Muscle layer of colon (tissue), 2 donors: Measurements from ENCODE around the gene SLC18A2.
"Not testable (repeated sequence)": the region's sequence is repeated elsewhere in the genome, so short reads cannot be mapped to it uniquely, and the experiment has no call there.

ENCODE experiments used
- H3K27ac ChIP-seq: one replicate; pipeline ENCODE4 v1.7.0; 2013; ENCODE audit warnings: low read depth, mild to moderate bottlenecking, low read length, moderate library complexity
- H3K27me3 ChIP-seq, 2 donors: one replicate each; pipeline ENCODE4 v1.7.0; 2013; ENCODE audit warnings: low read length in 2 of 2, mild to moderate bottlenecking in 2 of 2; ENCODE audit not compliant: insufficient read depth in 2 of 2, control insufficient read depth in 1 of 2
- H3K36me3 ChIP-seq: one replicate; pipeline ENCODE4 v1.7.0; 2013; ENCODE audit warnings: mild to moderate bottlenecking, low read length; ENCODE audit not compliant: insufficient read depth
- H3K4me1 ChIP-seq: one replicate; pipeline ENCODE4 v1.7.0; 2013; ENCODE audit warnings: mild to moderate bottlenecking, low read length; ENCODE audit not compliant: insufficient read depth
- H3K4me3 ChIP-seq, 2 donors: one replicate each; pipeline ENCODE4 v1.7.0; 2013; ENCODE audit warnings: low read length in 2 of 2, low read depth in 1 of 2, mild to moderate bottlenecking in 1 of 2, moderate library complexity in 1 of 2
- H3K9ac ChIP-seq: one replicate; pipeline ENCODE4 v1.7.0; 2013; ENCODE audit warnings: low read length
- H3K9me3 ChIP-seq: one replicate; pipeline ENCODE4 v1.7.0; 2013; ENCODE audit warnings: mild to moderate bottlenecking, low read length
- donor health status: abdominal sarcoma.
- donor health status: Adenocarcinoma of cecum.

SLC18A2 gene

DNA sequence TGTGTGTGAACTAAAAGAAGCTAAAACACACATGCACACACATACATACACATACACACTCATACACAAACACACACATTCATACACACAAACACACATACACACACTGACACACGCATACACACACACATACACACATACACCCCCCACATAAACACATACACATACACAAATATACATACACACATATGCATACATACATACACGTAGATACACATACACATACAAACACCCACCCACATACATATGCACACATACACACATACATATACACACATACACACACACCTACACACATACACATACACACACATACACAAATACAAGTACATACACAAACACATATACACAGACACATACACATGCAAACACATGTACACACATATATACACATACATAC lies 28.0 kb downstream of the SLC18A2 start:
- Histone ChIP-seq H3K27me3 (no peaks in the 10 kb centered on the region), H3K4me3 (no peak overlapping the region), H3K4me1 (no peaks in the 10 kb centered on the region), H3K27ac (no peak overlapping the region), H3K9ac (no peak overlapping the region), H3K36me3 (no peaks in the 10 kb centered on the region), H3K9me3 (no peaks in the 10 kb centered on the region)

DNA sequence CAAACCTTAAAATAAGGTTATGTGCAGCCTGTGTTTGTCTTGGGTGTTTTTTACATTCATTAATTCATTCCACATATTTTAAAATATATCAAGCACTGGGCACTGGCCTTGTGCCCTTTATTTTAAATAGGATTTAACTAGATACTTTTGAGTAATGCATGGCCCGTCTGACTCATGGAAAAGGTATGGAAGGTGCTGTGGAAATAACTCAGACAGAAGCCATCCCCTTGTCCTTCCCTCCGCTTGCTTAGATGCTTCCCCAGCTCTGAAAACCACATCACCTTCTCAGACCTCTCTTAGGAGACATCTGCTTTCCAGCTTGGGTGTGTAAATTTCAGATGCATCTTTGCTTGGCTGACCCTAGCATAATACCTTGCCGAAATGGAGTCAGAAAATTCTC lies 30.5 kb downstream of the SLC18A2 start:
- Histone ChIP-seq H3K9me3 (no peaks in the 10 kb centered on the region), H3K36me3 (no peaks in the 10 kb centered on the region), H3K4me1 (no peaks in the 10 kb centered on the region), H3K27me3 (no peaks in the 10 kb centered on the region), H3K27ac (no peak overlapping the region), H3K9ac (no peak overlapping the region), H3K4me3 (no peak overlapping the region)

DNA sequence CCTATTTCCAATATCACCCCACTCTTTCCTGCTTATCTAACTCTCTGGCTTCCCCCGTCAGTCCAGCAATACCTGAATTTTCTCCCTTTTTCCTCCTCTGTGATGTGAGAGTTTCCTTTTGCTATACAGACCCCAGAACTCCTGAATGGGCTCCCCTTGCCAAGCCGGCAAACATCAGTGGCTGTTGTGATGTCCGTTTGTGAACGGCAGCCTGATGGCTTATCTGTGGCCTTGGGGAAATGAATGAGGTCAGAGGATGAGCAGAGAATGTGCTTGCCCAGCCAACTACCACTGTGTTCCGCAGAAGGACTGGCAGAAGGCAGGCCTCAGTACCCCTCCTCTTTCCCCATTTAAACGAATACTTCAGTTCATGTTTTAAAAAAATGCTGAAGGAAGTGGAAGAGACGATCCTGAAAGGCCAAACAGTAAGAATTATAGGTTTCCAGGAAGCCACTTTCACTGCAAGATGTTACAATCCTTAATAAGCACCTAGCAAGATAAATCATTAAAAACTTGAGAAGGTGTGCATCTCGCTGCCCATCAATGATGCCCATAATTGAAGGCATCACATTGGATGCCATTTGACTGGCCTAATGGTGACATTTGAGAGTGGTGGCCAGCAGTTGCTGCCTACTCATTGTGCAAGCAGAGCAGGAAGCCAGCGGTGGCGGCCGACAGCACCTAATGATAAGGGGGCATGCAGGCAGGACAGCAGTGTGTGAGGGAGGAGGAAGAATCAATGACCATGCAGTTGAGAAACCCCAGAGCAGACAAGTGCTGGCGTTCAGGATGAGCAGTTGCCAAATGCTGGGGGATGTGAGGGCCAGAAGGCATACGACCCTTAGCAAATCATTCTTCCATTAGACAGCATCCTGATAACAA lies 31.5 kb downstream of the SLC18A2 start:
- H3K27me3 ChIP-seq = no peaks in the 10 kb centered on the region
- H3K36me3 ChIP-seq = no peaks in the 10 kb centered on the region
- no peak overlapping the region for H3K27ac ChIP-seq
- no peaks in the 10 kb centered on the region for H3K9me3 ChIP-seq
- no peak overlapping the region for H3K4me3 ChIP-seq
- H3K4me1 ChIP-seq = no peaks in the 10 kb centered on the region
- no peak overlapping the region for H3K9ac ChIP-seq

DNA sequence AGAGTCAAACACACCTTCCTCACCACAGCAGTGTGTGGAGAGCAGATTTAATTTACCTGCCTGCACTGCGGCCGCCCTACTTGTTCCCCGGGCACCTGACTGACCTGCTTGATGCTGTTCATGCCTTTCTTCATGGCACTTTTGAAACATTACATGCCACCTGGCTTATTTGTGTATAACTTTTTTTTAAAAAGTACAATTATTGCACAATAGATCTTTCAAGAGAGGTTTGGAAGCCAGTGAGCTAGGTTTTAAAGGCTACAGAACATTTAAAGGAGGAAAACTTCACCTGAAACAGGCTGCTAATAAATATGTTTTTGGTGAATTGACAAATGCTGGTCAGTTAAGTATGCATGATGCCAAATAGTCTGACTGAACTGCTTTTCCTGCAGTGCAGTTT lies 33.1 kb downstream of the SLC18A2 start:
- Histone ChIP-seq H3K27ac (no peak overlapping the region), H3K9me3 (no peaks in the 10 kb centered on the region), H3K4me1 (no peaks in the 10 kb centered on the region), H3K27me3 (no peaks in the 10 kb centered on the region), H3K4me3 (no peak overlapping the region), H3K36me3 (no peaks in the 10 kb centered on the region), H3K9ac (no peak overlapping the region)

DNA sequence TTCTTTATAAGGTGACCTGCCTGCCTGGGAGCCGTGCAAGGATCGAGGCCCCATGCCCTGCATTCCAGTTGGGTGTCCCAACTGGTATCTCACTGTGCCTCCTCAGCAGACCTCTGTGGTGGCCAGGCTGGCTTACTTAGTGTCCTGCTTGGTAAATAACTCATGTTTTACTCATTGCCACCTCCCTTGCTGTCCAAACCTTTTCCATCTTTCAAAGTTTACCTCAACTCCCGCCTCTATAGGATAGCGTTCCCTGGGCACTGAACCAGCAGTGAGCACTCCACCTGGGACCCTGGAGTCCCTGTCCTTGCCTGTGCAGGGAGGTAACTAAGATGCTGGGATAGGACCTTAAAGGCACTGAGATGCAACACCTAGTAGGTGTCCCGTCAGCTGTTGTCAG lies 33.6 kb downstream of the SLC18A2 start:
- Histone ChIP-seq H3K27me3 (no peaks in the 10 kb centered on the region), H3K4me1 (no peaks in the 10 kb centered on the region), H3K9ac (no peak overlapping the region), H3K36me3 (no peaks in the 10 kb centered on the region), H3K27ac (no peak overlapping the region), H3K9me3 (no peaks in the 10 kb centered on the region), H3K4me3 (no peak overlapping the region)

DNA sequence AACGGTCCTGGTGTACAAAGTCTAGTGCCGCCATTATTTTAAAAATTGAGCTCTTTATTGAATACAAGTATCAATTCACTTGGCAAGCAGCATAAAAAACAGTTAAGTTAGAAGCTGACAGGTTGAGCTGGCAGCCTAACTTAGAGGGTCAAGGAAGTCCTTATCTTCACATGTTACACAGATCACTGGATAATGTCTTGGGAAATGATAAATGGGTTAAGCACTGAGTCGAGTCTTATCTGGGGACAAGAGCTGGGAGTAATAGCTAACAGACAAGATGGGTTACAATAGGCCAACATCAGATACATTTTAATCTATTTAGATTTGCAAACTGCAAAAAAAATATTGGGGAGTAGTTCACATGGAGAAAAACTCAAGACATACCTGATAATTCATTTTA lies 34.2 kb downstream of the SLC18A2 start:
- no peaks in the 10 kb centered on the region for H3K4me1 ChIP-seq
- H3K27ac ChIP-seq = no peak overlapping the region
- no peaks in the 10 kb centered on the region for H3K36me3 ChIP-seq
- no peak overlapping the region for H3K9ac ChIP-seq
- no peak overlapping the region for H3K4me3 ChIP-seq
- H3K27me3 ChIP-seq = no peaks in the 10 kb centered on the region
- H3K9me3 ChIP-seq = no peaks in the 10 kb centered on the region

DNA sequence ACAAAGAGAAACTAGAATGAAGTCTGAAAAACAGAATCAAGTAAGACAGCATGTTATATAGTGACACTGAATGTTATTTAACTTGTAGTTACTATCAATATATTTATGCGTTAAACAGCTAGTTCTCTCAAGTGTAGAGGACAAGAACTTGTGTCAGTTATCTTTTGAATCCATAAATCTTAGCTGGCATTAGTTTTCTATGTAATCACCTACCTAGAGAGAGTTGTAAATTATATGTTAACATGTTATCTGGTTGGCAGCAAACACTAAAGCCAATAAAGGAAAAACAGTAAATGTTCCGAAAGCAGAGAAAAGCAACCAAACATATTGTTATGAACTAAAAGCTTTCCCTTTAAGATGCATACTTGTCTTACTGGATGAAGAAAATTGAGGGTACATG lies 36.8 kb downstream of the SLC18A2 start:
- H3K27ac ChIP-seq = no peak overlapping the region
- H3K36me3 ChIP-seq = no peaks in the 10 kb centered on the region

DNA sequence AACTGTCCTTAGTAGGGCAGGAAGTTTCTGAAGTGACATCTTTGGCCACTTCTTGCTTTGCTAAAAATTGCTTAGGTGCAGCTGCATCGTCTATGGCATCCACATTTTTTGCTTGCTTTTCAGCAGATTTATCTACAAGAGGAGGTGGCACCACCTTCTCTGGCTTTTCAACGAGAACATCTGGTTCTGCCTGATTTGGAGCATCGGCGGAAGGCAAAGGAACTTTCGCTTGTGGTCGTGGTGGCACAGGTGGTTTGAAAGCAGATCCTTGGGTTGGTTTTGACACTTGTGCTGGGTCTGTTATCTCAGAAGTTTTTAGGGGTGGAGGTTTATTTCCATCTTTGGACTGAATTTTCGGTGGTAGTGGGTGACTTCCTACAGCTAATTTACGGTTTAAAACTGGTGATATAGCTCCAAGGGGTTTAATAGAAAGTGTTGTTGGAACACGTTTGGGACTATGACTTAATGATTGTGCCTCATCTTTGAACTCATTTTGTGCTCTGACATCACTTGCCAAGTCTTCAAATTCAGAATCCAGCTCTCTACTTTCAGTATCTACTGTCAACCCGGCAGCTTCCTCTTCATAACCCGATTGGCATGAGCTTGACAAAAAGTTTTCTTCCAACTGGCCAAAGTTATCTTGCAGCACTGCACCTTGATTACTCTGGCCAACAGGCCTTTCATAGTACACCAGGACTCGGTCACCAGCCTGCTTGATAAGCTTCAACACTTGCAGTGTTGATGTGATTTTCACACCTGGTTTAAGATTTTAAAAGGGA lies 44.0 kb downstream of the SLC18A2 start:
- Histone ChIP-seq H3K4me1 (no peaks in the 10 kb centered on the region), H3K27me3 (no peaks in the 10 kb centered on the region), H3K36me3 (peaks cover 22% of the 10 kb centered on the region), H3K9ac (no peak overlapping the region), H3K27ac (no peak overlapping the region), H3K4me3 (no peak overlapping the region), H3K9me3 (no peaks in the 10 kb centered on the region)

More for the DNA sequence above, 36.8 kb downstream of the SLC18A2 start:
- H3K4me1 ChIP-seq = no peaks in the 10 kb centered on the region
- H3K27me3 ChIP-seq = no peaks in the 10 kb centered on the region
- H3K9ac ChIP-seq = no peak overlapping the region
- no peak overlapping the region for H3K4me3 ChIP-seq
- no peaks in the 10 kb centered on the region for H3K9me3 ChIP-seq

DNA sequence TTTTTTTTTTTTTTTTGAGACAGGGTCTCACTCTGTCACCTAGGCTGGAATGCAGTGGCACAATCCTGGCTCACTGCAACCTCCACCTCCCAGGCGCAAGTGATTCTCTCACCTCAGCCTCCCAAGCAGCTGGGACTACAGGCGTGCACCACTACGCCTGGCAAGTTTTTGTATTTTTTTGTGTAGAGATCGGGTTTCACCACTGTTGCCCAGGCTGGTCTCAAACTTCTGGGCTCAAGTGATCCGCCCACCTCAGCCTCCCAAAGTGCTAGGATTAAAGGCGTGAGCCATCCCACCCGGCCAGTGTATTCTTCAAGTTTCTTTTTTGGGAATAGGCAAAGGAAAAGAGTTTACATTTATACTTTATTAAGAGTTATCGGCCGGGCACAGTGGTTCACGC lies 50.0 kb downstream of the SLC18A2 start:
- not testable (repeated sequence) for H3K27ac ChIP-seq, H3K27me3 ChIP-seq, H3K36me3 ChIP-seq, H3K4me1 ChIP-seq, H3K9ac ChIP-seq, H3K4me3 ChIP-seq, H3K9me3 ChIP-seq

DNA sequence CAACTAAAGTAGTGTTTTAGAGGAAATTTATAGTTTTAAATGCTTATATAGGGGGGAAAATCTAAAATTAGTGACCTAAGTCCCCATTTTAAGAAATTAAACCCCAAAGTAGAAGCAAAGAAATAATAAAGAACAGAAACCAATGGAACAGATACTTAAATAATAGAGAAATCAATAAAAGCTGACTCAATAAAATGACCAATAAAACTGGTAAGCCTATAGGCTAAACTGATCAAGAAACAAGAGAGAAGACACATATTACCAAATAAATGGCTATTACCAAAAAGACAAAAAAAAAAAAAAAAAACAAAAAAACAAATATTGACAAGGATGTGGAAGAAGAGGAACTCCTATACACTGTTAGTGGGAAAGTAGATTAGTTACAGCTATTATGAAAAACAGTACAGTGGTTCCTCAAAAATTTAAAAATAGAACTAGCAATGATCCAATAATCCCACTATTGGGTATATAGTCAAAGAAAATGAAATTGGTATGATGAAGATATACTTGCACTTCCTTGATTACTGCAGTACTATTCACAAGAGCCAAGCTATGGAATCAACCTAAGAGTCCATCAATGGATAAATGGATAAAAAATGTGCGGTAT lies 53.2 kb downstream of the SLC18A2 start:
- Histone ChIP-seq H3K36me3 (peaks cover 6% of the 10 kb centered on the region), H3K4me1 (no peaks in the 10 kb centered on the region), H3K9me3 (no peaks in the 10 kb centered on the region), H3K27me3 (no peaks in the 10 kb centered on the region), H3K4me3 (no peak overlapping the region), H3K9ac (no peak overlapping the region), H3K27ac (no peak overlapping the region)

DNA sequence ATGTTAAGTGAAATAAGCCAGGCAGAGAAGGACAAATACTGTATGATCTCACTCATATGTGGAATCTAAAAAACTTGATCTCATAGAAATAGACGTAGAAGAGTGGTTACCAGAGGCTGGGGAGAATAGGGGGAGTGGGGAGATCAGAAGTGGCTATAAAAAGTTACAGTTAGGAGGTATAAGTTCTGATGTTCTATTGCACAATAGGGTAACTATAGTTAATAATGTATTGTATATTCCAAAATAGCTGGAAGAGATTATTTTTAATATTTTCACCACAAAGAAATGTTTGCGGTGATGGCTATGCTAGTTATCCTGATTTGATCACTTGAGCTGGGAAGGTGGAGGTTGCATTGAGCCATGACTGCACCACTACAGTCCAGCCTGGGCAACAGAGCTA lies 53.8 kb downstream of the SLC18A2 start:
- H3K4me1 ChIP-seq = no peaks in the 10 kb centered on the region
- no peak overlapping the region for H3K27ac ChIP-seq
- no peaks in the 10 kb centered on the region for H3K9me3 ChIP-seq
- H3K9ac ChIP-seq = no peak overlapping the region
- H3K4me3 ChIP-seq = no peak overlapping the region
- H3K36me3 ChIP-seq = no peaks in the 10 kb centered on the region
- H3K27me3 ChIP-seq = no peaks in the 10 kb centered on the region
